GM18873 (cell line): ENCODE results near the gene TEX14.

Experiments
- ATAC-seq: cut with Tn5 transposase; IDR thresholded peaks from one replicate; pipeline ENCODE4 v1.9.1; 2021; ENCODE audit warnings: mild to moderate bottlenecking, moderate library complexity, moderate number of reproducible peaks; ENCODE audit not compliant: unreplicated experiment, low FRiP score

TEX14 gene

GRCh38 chr17:58530655-58531054 is 161.2 kb downstream of the TEX14 start:
- ATAC-seq, result no peak

GRCh38 chr17:58529275-58529674 is 162.6 kb downstream of the TEX14 start:
- no peak for ATAC-seq

- no peak for ATAC-seq
Measured at GRCh38 chr17:58528443-58528842, 163.4 kb downstream of the TEX14 start.

- no peak for ATAC-seq
Measured at GRCh38 chr17:58527949-58528348, 163.9 kb downstream of the TEX14 start.

GRCh38 chr17:58527306-58527705 is 164.5 kb downstream of the TEX14 start:
- no peak for ATAC-seq

GRCh38 chr17:58525239-58525638 is 166.6 kb downstream of the TEX14 start:
- no peak for ATAC-seq

- no peak for ATAC-seq
Measured at GRCh38 chr17:58521680-58522079, 170.2 kb downstream of the TEX14 start.

GRCh38 chr17:58520843-58521430 is 170.9 kb downstream of the TEX14 start:
- ATAC-seq, result no peak

GRCh38 chr17:58517928-58518609 is 173.8 kb downstream of the TEX14 start:
- peak; percentile 88 for ATAC-seq

- no peak for ATAC-seq
Measured at GRCh38 chr17:58517378-58517927, 174.4 kb downstream of the TEX14 start.

- no peak for ATAC-seq
Measured at GRCh38 chr17:58516644-58517377, 175.0 kb downstream of the TEX14 start.

GRCh38 chr17:58515286-58515685 is 176.6 kb downstream of the TEX14 start:
- ATAC-seq, result no peak

- no peak for ATAC-seq
Measured at GRCh38 chr17:58514770-58515157, 177.1 kb downstream of the TEX14 start.

GRCh38 chr17:58513965-58514769 is 177.7 kb downstream of the TEX14 start, which contains the start of gene MTMR4:
TSS of gene MTMR4 (minus strand) at chr17:58514638. CDS start at chr17:58514407, 231 bp downstream.
- ATAC-seq, result no peak

- no peak for ATAC-seq
Measured at GRCh38 chr17:58513267-58513964, 178.4 kb downstream of the TEX14 start.

- no peak for ATAC-seq
Measured at GRCh38 chr17:58510075-58510474, 181.8 kb downstream of the TEX14 start.

GRCh38 chr17:58508341-58509067 is 183.3 kb downstream of the TEX14 start:
- no peak for ATAC-seq

- ATAC-seq, result no peak
Measured at GRCh38 chr17:58507123-58507634, 184.7 kb downstream of the TEX14 start.
